ENCODE data around the gene GDAP2. TPM values are rescaled to one million over a fixed set of nuclear protein-coding genes. Genes with fewer than 3 reads are reported as not detected.

Gene GDAP2
- total and polyA plus RNA-seq, 2 donors (not counting 3 experiments of a cell fraction or from before 2014, with no cell fraction given): 4.5 to 21.5 TPM

DNA sequence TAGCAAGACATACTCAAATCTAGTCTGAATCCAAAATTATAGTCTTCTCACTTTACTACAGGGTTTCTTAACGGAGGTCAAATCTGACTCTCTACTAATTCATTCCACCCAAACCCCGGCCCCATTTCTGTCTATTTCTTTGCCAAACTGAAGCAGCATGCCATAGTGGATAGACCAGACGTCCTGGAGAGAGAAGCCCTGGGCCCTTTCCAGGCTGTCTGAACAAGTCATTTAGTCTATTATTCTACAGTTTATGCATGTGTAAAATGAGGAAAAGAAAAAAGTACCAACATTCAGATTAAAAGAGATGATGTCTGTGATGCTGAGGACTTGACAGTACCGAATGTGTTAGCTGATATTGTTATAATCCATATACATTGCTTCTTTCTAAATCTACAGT is 95.0 kb downstream of the GDAP2 start:
- Histone ChIP-seq H3K79me2 (ENCODE audit: control insufficient read depth, insufficient read depth, low read length) (no peaks in the 10 kb centered on the region), H3K4me1 (ENCODE audit: control insufficient read depth, extremely low read depth, insufficient read depth, low read length) (peaks cover 9% of the 10 kb centered on the region), H3K4me3 (replicated peaks in 1 of 3; ENCODE audit: insufficient read depth in 1 of 3, low read depth in 1 of 3, low read length in 3 of 3) (no peak overlapping the region), H3K9ac (replicated peaks; ENCODE audit: extremely low read depth, insufficient read depth, low read length) (no peak overlapping the region), H2AFZ (ENCODE audit: low read depth, low read length) (no peak overlapping the region), H3K9me1 (replicated peaks; ENCODE audit: control insufficient read depth, extremely low read depth, insufficient read depth, low read length) (no peaks in the 10 kb centered on the region), H3K4me2 (ENCODE audit: insufficient read depth, low read length) (no peak overlapping the region), H3K9me3 (replicated peaks; ENCODE audit: control insufficient read depth, insufficient read depth, low read length) (no peaks in the 10 kb centered on the region), H3K27me3 (ENCODE audit: control insufficient read depth in 2 of 2, insufficient read depth in 2 of 2, low read length in 2 of 2) (no peaks in the 10 kb centered on the region), H3K36me3 (ENCODE audit: control insufficient read depth in 2 of 2, extremely low read depth in 1 of 2, insufficient read depth in 2 of 2, low read length in 2 of 2) (no peaks in the 10 kb centered on the region), H3K27ac (ENCODE audit: insufficient read depth, low read depth, low read length) (no peak overlapping the region), H4K20me1 (replicated peaks; ENCODE audit: control insufficient read depth, extremely low read depth, insufficient read depth, low read length) (no peaks in the 10 kb centered on the region)
- no TSS peak for BruUV-seq (replicated peaks)
- TF ChIP-seq POLR2A (IDR thresholded peaks at IDR 0.05; ENCODE audit: low read depth, low read length): no peak
- no peak for TF ChIP-seq GATA2 (IDR thresholded peaks at IDR 0.05; ENCODE audit: insufficient read depth, insufficient read length, low read depth, low read length)
- FAIRE-seq (no peak), DNase-seq (ENCODE audit: low read depth, low spot score) (no peak)
- POLR2A ChIA-PET: no interaction called here
- dilution Hi-C loops (cut with MboI; ENCODE audit: extremely low pct_ligation_motif_present, low sequenced_read_pairs): no loop called here
- intact Hi-C loops (cut with micrococcal nuclease): no loop called here
- CTCF ChIA-PET: interaction anchor here (0.7 to 1.5 kb wide), 3 partner anchors 8 to 20 kb away, joined by 3 to 4 read pairs (median 3); no protein-coding TSS in a partner anchor

DNA sequence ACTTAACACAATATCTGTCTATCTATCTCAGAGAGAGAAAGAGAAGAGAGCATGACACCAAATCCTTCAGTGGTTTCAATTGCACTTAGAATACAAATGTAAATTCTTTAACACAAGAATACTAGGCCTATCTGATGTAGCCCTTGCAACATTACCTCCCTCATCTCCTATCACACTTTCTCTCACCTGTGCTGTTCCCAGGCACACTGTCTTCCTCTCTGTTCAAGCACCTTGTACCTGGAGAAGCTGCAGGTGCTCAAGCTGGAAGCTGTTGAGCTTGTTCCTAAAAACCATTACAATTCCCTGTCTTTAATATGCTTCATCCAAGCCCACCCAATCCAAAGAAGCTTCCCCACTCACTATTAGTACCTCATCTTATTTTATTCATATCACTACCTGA is 97.0 kb downstream of the GDAP2 start:
- Histone ChIP-seq H3K4me2 (ENCODE audit: insufficient read depth, low read length) (no peak overlapping the region), H3K4me1 (ENCODE audit: control insufficient read depth, extremely low read depth, insufficient read depth, low read length) (peaks cover 2% of the 10 kb centered on the region), H3K9ac (replicated peaks; ENCODE audit: extremely low read depth, insufficient read depth, low read length) (no peak overlapping the region), H3K27ac (ENCODE audit: insufficient read depth, low read depth, low read length) (no peak overlapping the region), H4K20me1 (replicated peaks; ENCODE audit: control insufficient read depth, extremely low read depth, insufficient read depth, low read length) (no peaks in the 10 kb centered on the region), H3K79me2 (ENCODE audit: control insufficient read depth, insufficient read depth, low read length) (no peaks in the 10 kb centered on the region), H3K36me3 (ENCODE audit: control insufficient read depth in 2 of 2, extremely low read depth in 1 of 2, insufficient read depth in 2 of 2, low read length in 2 of 2) (no peaks in the 10 kb centered on the region), H3K9me1 (replicated peaks; ENCODE audit: control insufficient read depth, extremely low read depth, insufficient read depth, low read length) (no peaks in the 10 kb centered on the region), H2AFZ (ENCODE audit: low read depth, low read length) (no peak overlapping the region), H3K9me3 (replicated peaks; ENCODE audit: control insufficient read depth, insufficient read depth, low read length) (no peaks in the 10 kb centered on the region), H3K27me3 (ENCODE audit: control insufficient read depth in 2 of 2, insufficient read depth in 2 of 2, low read length in 2 of 2) (no peaks in the 10 kb centered on the region), H3K4me3 (replicated peaks in 1 of 3; ENCODE audit: insufficient read depth in 1 of 3, low read depth in 1 of 3, low read length in 3 of 3) (no peak overlapping the region)
- TF ChIP-seq EZH2 (IDR thresholded peaks at IDR 0.05; ENCODE audit: borderline replicate concordance, low read depth, low read length, severe bottlenecking): no peak
- TF ChIP-seq GATA2 (IDR thresholded peaks at IDR 0.05; ENCODE audit: insufficient read depth, insufficient read length, low read depth, low read length): no peak
- no peak for TF ChIP-seq JUN (IDR thresholded peaks at IDR 0.05; ENCODE audit: borderline replicate concordance, insufficient read depth, insufficient read length, low read depth)
- TF ChIP-seq FOS (IDR thresholded peaks at IDR 0.05; ENCODE audit: borderline replicate concordance, insufficient read depth, low read length): no peak
- TF ChIP-seq, protein P1, sequence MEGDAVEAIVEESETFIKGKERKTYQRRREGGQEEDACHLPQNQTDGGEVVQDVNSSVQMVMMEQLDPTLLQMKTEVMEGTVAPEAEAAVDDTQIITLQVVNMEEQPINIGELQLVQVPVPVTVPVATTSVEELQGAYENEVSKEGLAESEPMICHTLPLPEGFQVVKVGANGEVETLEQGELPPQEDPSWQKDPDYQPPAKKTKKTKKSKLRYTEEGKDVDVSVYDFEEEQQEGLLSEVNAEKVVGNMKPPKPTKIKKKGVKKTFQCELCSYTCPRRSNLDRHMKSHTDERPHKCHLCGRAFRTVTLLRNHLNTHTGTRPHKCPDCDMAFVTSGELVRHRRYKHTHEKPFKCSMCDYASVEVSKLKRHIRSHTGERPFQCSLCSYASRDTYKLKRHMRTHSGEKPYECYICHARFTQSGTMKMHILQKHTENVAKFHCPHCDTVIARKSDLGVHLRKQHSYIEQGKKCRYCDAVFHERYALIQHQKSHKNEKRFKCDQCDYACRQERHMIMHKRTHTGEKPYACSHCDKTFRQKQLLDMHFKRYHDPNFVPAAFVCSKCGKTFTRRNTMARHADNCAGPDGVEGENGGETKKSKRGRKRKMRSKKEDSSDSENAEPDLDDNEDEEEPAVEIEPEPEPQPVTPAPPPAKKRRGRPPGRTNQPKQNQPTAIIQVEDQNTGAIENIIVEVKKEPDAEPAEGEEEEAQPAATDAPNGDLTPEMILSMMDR (IDR thresholded peaks at IDR 0.05; ENCODE audit: extremely low read depth in 1 of 2, insufficient read depth in 1 of 2, low read depth in 1 of 2, low read length in 2 of 2): no peak
- no peak for TF ChIP-seq POLR2AphosphoS5 (IDR thresholded peaks at IDR 0.05; ENCODE audit: insufficient read depth, low read depth, low read length)
- TF ChIP-seq POLR2A (IDR thresholded peaks at IDR 0.05; ENCODE audit: low read depth, low read length): no peak
- TF ChIP-seq, protein P2, sequence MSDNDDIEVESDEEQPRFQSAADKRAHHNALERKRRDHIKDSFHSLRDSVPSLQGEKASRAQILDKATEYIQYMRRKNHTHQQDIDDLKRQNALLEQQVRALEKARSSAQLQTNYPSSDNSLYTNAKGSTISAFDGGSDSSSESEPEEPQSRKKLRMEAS (IDR thresholded peaks at IDR 0.05; ENCODE audit: insufficient read depth, insufficient read length): no peak
- no peak for TF ChIP-seq MYC (IDR thresholded peaks at IDR 0.05; ENCODE audit: low read depth, low read length)
- ChIA-PET CTCF (no interaction called here), POLR2A (no interaction called here)
- no peak for FAIRE-seq
- intact Hi-C loops (cut with micrococcal nuclease) (no loop called here), dilution Hi-C loops (cut with MboI; ENCODE audit: extremely low pct_ligation_motif_present, low sequenced_read_pairs) (no loop called here)
- no TSS peak for BruUV-seq (replicated peaks)
- DNase-seq (ENCODE audit: low read depth, low spot score): no peak

Measured in endothelial cell of umbilical vein (primary cell).